ENCODE measurements around the gene LRRK2. TPM values are rescaled to one million over a fixed set of nuclear protein-coding genes. Genes with fewer than 3 reads are reported as not detected.

The LRRK2 gene
- total and polyA plus RNA-seq, 4 donors: 1.5 to 11.5 (median 4.9) TPM

- no peak for TF ChIP-seq TAF1 (conservative IDR thresholded peaks at IDR 0.05)
Measured at GRCh38 chr12:40312196-40312595, 87.4 kb downstream of the LRRK2 start (continued).

- 35% methylated on average over 4 of the region's 4 CpGs for WGBS
- Histone ChIP-seq H3K36me3 (ENCODE audit: control insufficient read depth in 4 of 4, insufficient read depth in 3 of 4, low read depth in 1 of 4, low read length in 3 of 4) (peaks cover 0 to 12% (median 5%) of the 10 kb centered on the region in 4 donors), H3K9ac (ENCODE audit: low read depth in 1 of 2, low read length in 2 of 2) (no peak overlapping the region), H3K4me3 (ENCODE audit: low read depth in 1 of 3, low read length in 3 of 3) (no peak overlapping the region), H3K4me1 (ENCODE audit: control insufficient read depth in 4 of 4, insufficient read depth in 4 of 4, low read length in 3 of 4) (no peaks in the 10 kb centered on the region), H3K27me3 (ENCODE audit: control insufficient read depth in 4 of 4, insufficient read depth in 4 of 4, low read length in 3 of 4) (no peaks in the 10 kb centered on the region), H3K27ac (ENCODE audit: low read depth in 1 of 2, low read length in 2 of 2) (no peak overlapping the region), H3K9me3 (ENCODE audit: control insufficient read depth in 4 of 4, low read length in 3 of 4) (no peaks in the 10 kb centered on the region)
- TF ChIP-seq, protein P1, sequence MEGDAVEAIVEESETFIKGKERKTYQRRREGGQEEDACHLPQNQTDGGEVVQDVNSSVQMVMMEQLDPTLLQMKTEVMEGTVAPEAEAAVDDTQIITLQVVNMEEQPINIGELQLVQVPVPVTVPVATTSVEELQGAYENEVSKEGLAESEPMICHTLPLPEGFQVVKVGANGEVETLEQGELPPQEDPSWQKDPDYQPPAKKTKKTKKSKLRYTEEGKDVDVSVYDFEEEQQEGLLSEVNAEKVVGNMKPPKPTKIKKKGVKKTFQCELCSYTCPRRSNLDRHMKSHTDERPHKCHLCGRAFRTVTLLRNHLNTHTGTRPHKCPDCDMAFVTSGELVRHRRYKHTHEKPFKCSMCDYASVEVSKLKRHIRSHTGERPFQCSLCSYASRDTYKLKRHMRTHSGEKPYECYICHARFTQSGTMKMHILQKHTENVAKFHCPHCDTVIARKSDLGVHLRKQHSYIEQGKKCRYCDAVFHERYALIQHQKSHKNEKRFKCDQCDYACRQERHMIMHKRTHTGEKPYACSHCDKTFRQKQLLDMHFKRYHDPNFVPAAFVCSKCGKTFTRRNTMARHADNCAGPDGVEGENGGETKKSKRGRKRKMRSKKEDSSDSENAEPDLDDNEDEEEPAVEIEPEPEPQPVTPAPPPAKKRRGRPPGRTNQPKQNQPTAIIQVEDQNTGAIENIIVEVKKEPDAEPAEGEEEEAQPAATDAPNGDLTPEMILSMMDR (IDR thresholded peaks at IDR 0.05; ENCODE audit: low read depth, low read length, missing input control): peak; percentile 46
- TF ChIP-seq FOXA2 (IDR thresholded peaks at IDR 0.05) (no peak), RAD21 (IDR thresholded peaks at IDR 0.05) (peak; percentile 80 to 81)
- no peak for DNase-seq (ENCODE audit: low spot score)
Measured at GRCh38 chr12:40312982-40313576, 88.3 kb downstream of the LRRK2 start.

DNA sequence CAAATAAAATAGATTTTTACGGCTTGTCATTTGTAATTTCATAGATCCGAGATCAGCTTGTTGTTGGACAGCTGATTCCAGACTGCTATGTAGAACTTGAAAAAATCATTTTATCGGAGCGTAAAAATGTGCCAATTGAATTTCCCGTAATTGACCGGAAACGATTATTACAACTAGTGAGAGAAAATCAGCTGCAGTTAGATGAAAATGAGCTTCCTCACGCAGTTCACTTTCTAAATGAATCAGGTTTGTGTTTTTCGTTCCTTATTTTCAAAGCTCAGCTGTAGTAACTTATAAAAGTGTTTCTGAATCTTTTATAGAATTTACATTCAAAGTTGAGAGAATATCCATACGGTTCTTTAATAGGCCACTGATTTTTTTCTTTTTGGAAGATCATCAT lies 89.1 kb downstream of the LRRK2 start:
- WGBS: 89% methylated on average over 10 of the region's 10 CpGs
- peaks cover 0 to 14% (median 5%) of the 10 kb centered on the region in 4 donors for H3K36me3 ChIP-seq (ENCODE audit: control insufficient read depth in 4 of 4, insufficient read depth in 3 of 4, low read depth in 1 of 4, low read length in 3 of 4)
- no peak overlapping the region for H3K27ac ChIP-seq (ENCODE audit: low read depth in 1 of 2, low read length in 2 of 2)
- no peak for DNase-seq (ENCODE audit: low spot score)
- TF ChIP-seq RXRA (IDR thresholded peaks at IDR 0.05): no peak
- no peak for TF ChIP-seq NR2F2 (IDR thresholded peaks at IDR 0.05)
- TF ChIP-seq FOXA1 (IDR thresholded peaks at IDR 0.05): no peak
- TF ChIP-seq ZBTB33 (IDR thresholded peaks at IDR 0.05): no peak
- TF ChIP-seq EGR1 (IDR thresholded peaks at IDR 0.05; ENCODE audit: low read depth in 2 of 2): no peak
- TF ChIP-seq TAF1 (conservative IDR thresholded peaks at IDR 0.05): no peak
- TF ChIP-seq GABPA (IDR thresholded peaks at IDR 0.05 in 1 of 2, conservative IDR thresholded peaks at IDR 0.05 in 1 of 2): no peak
- TF ChIP-seq HNF4A (conservative IDR thresholded peaks at IDR 0.05): no peak
- no peak for TF ChIP-seq YY1 (IDR thresholded peaks at IDR 0.05)
- TF ChIP-seq, protein P1 (IDR thresholded peaks at IDR 0.05; ENCODE audit: low read depth, low read length, missing input control): no peak
- TF ChIP-seq MAX (IDR thresholded peaks at IDR 0.05): no peak
- no peak for TF ChIP-seq RAD21 (IDR thresholded peaks at IDR 0.05)
- no peak for TF ChIP-seq JUND (IDR thresholded peaks at IDR 0.05)
- no peak for TF ChIP-seq REST (IDR thresholded peaks at IDR 0.05)
- TF ChIP-seq FOXA2 (IDR thresholded peaks at IDR 0.05): no peak
- no peak overlapping the region for H3K9ac ChIP-seq (ENCODE audit: low read depth in 1 of 2, low read length in 2 of 2)
- H3K27me3 ChIP-seq (ENCODE audit: control insufficient read depth in 4 of 4, insufficient read depth in 4 of 4, low read length in 3 of 4): no peaks in the 10 kb centered on the region
- no peaks in the 10 kb centered on the region for H3K4me1 ChIP-seq (ENCODE audit: control insufficient read depth in 4 of 4, insufficient read depth in 4 of 4, low read length in 3 of 4)
- H3K4me3 ChIP-seq (ENCODE audit: low read depth in 1 of 3, low read length in 3 of 3): no peak overlapping the region
- no peaks in the 10 kb centered on the region for H3K9me3 ChIP-seq (ENCODE audit: control insufficient read depth in 4 of 4, low read length in 3 of 4)

All from liver (tissue), 9 donors.